NCI-H2107 treated with DMSO at 0.1 percent for 48 hours (cell line): ENCODE results near the gene NMD3.
"Not testable (repeated sequence)": the region's sequence is repeated elsewhere in the genome, so short reads cannot be mapped to it uniquely, and the experiment has no call there.

Experiments
- DNase-seq: peaks from one replicate; lab custom pipeline; 2025; ENCODE audit not compliant: unreplicated experiment; lab: John Stamatoyannopoulos, UW

The NMD3 gene

GRCh38 chr3:161220850-161221753 lies at the start of gene NMD3:
NMD3 (plus strand) TSS chr3:161221311; CDS start chr3:161222014, 703 bp downstream.
- DNase-seq = peak; percentile 98

- DNase-seq = peak; percentile 42
These were observed 49.2 kb upstream of the NMD3 start for GRCh38 chr3:161171639-161172552.

DNA sequence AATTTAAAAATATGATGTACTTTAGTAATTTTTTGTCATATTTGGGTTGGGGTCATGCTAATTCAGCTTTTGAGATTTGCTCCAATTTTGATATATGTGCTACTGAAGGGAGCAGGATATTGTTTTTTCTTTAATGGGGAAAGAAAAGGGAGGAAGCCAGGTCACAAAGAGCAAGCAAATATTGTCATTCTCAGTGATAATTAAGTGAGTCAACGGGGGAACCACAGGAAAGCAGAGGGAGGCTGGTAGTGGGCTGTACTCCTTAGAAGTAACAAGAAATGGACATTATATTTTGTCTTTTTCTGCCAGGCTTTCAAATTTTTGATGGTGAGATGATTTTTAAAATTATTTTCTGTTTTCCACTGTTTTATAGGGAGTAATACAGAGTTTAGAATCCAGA lies 45.6 kb upstream of the NMD3 start:
- no peak for DNase-seq

GRCh38 chr3:161177991-161178390 lies 43.1 kb upstream of the NMD3 start:
- DNase-seq = no peak

- not testable (repeated sequence) for DNase-seq
These were observed 39.7 kb upstream of the NMD3 start for GRCh38 chr3:161181371-161181770.

DNA sequence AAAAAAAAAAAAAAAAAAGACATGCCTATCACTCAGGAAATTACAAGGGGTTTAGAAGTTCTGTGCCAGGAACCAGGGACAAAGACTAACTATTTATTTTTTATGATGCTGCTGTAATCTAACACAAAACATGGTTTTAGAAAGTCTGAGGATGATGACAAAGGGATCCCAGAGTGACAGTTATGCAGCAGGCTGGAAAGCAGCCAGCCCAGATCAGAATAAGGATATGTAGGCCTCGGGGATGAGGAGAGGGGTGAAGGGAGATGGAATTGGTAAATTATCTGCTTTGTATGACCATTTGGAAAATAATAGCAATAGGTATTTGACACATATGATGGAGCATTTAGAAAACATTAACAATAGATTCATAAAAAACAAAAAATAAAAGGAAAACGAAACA lies 34.1 kb upstream of the NMD3 start:
- DNase-seq = no peak

GRCh38 chr3:161197855-161198850 lies 23.0 kb upstream of the NMD3 start:
- no peak for DNase-seq

- no peak for DNase-seq
These were observed 21.2 kb upstream of the NMD3 start for GRCh38 chr3:161199926-161200325.

- DNase-seq = no peak
These were observed 17.5 kb upstream of the NMD3 start for GRCh38 chr3:161203485-161204098.

DNA sequence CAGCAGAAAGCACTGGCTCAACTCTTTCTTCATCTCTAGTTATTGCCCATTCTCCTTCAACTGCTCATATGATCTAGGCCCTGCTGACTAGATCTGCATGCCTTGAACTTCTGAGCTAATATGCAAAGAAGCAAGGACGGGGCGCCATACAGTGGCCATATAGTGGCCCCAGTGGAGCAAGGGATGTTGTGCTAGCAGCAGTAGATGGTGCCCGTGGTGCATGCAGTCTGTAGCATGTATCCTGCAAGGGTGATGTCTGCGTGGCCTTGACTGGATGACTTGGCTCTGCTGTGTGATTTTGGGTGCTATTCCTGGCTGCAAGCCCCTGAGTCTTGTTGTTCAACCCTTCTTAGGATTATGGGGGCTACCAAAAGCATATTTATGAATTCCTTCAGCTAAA lies 12.2 kb upstream of the NMD3 start:
- no peak for DNase-seq

DNA sequence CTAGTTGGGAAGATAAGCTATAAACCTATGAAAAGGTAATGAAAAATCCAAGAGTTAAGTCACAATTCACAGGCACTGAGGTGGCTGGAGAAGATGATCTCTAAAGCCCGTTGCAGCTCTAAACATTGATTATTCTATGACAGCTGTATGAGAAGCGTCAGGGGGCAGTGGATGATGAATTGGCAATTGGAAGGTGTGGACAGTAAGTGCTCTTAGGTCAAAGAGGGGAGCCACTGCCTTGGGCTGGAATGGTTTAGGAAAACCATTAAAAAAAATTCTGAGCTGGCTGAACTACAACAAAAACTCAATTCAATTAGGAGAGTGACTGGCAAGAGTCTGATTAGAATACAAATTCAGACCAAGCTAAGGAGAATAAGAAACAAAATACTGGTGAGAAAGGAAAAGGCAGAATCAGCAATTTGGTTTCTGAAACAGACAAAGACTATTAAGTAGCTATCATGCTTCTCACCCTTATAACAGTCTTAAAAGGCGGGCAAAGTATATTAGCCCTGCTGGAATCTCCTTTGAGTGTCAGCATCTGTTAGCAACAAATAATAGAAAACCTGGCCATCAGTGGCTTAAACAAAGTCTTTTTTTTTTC lies 8.8 kb upstream of the NMD3 start:
- DNase-seq = no peak

GRCh38 chr3:161212906-161213305 lies 8.2 kb upstream of the NMD3 start:
- no peak for DNase-seq

GRCh38 chr3:161213644-161214043 lies 7.5 kb upstream of the NMD3 start:
- DNase-seq = no peak

DNA sequence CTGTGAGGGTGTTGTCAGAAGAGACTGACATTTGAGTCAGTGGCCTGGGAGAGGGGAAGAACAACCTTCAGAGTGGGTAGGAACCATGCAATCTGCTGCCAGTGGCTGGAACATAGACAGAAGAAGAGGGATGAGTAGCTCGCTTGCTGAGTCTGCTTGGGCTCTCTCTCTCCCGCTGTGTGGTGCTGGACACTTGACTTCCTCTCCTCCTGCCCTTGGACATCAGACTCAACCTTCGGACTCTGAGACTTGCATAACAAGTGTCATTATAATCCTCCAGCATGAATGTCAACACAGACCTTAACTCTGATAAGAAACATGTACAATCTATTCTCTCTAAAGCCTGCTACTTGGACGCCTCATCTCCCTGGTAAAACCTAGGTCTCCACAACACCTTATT lies 5.9 kb upstream of the NMD3 start:
- DNase-seq = no peak

GRCh38 chr3:161217496-161217895 lies 3.6 kb upstream of the NMD3 start:
- no peak for DNase-seq

DNA sequence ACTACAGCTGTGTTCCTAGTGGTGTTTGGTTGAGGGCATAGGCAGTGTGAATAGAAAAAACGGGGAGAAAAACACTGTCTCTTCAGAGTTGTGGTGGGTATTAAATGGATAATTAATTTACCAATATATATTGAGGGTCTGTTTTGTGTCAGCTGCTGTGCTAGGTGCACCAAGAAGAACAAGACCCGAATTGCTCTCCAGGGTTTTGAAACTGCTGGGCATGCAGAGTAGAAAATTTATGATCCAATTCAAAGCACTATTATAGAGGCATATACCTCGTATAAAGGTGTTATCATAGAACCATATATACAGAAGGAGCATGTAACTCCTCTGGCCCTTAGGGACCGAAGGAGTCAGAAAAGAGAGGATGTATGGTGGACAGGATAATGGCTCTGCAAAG lies 1.6 kb upstream of the NMD3 start:
- no peak for DNase-seq

GRCh38 chr3:161221806-161222600 lies 892 bp downstream of the NMD3 start:
- DNase-seq = peak; percentile 16

DNA sequence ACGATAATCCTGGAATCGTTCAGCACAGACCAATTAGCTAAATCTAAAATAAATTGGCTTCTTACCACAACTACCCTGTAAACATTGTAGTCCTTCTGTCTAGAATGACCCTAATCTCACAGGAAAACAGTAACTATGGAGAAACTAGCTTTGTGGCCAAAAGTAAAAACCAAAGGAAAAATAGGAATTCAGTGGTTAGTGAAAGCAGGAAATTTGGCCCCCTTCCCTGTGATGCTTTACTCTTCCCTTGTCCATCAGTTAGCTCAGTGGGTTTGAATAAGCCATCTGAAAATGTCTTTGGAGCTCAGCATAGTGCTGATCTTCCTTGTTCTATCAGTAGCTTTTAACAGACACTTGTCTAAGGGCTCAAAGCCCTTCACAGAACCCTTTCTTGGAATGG lies 1.6 kb downstream of the NMD3 start:
- no peak for DNase-seq

DNA sequence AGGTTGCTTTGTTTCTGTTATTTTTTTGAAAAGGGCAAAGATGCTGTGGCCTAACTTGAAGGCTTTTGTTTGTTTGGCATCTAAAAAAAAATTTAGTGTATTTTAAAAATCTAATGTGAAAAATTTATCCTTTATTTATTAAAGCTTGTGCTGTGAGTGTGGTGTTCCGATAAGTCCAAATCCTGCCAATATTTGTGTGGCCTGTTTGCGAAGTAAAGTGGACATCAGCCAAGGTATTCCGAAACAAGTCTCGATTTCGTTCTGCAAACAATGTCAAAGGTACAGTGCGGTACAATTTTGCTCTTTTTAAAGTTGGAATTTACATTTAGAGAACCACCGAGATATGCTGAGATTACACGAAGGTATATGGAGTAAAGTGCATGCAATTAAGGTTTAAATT lies 3.7 kb downstream of the NMD3 start:
- DNase-seq = no peak
